Liver (tissue), 9 donors: ENCODE results near the gene BRICD5. TPM values are rescaled to one million over a fixed set of nuclear protein-coding genes. Genes with fewer than 3 reads are reported as not detected.

ENCODE experiments used
- DNase-seq: peaks from one replicate; pipeline ENCODE4 v3.0.0-alpha.2; 2017; ENCODE audit warnings: low spot score
- H3K27ac ChIP-seq, 2 donors: one replicate each; pipeline ENCODE4 v1.7.0; 2013; ENCODE audit warnings: inconsistent platforms in 2 of 2, low read length in 2 of 2, control low read depth in 1 of 2, low read depth in 1 of 2, mild to moderate bottlenecking in 1 of 2
- H3K27me3 ChIP-seq, 4 donors: one replicate each; pipeline versions ENCODE4 v1.6.1 to v1.7.0; 2013; ENCODE audit warnings: low read length in 3 of 4, inconsistent platforms in 1 of 4, mild to moderate bottlenecking in 1 of 4, moderate library complexity in 1 of 4; ENCODE audit not compliant: control insufficient read depth in 4 of 4, insufficient read depth in 4 of 4
- H3K36me3 ChIP-seq, 4 donors: one replicate each; pipeline versions ENCODE4 v1.6.1 to v1.7.0; 2013; ENCODE audit warnings: low read length in 3 of 4, mild to moderate bottlenecking in 3 of 4, low read depth in 1 of 4, moderate library complexity in 1 of 4; ENCODE audit not compliant: control insufficient read depth in 4 of 4, insufficient read depth in 3 of 4
- H3K4me1 ChIP-seq, 4 donors: one replicate each; pipeline versions ENCODE4 v1.6.1 to v1.7.0; 2013; ENCODE audit warnings: low read length in 3 of 4, mild to moderate bottlenecking in 3 of 4, moderate library complexity in 1 of 4; ENCODE audit not compliant: control insufficient read depth in 4 of 4, insufficient read depth in 4 of 4
- H3K4me3 ChIP-seq, 3 donors: one replicate each; pipeline versions ENCODE4 v1.6.1 to v1.7.0; 2013; ENCODE audit warnings: low read length in 3 of 3, control low read depth in 1 of 3, low read depth in 1 of 3, mild to moderate bottlenecking in 1 of 3
- H3K9ac ChIP-seq, 2 donors: one replicate each; pipeline ENCODE4 v1.7.0; 2013; ENCODE audit warnings: low read length in 2 of 2, mild to moderate bottlenecking in 2 of 2, moderate library complexity in 2 of 2, control low read depth in 1 of 2, low read depth in 1 of 2
- H3K9me3 ChIP-seq, 4 donors: one replicate each; pipeline versions ENCODE4 v1.6.1 to v1.7.0; 2013; ENCODE audit warnings: low read length in 3 of 4; ENCODE audit not compliant: control insufficient read depth in 4 of 4
- EGR1 ChIP-seq, 2 donors: IDR thresholded peaks; 2 replicates each; pipeline ENCODE4 v1.6.1; 2016 to 2018; ENCODE audit warnings: antibody characterized with exemption in 2 of 2, low read depth in 2 of 2
- FOXA2 ChIP-seq: IDR thresholded peaks from 2 replicates; pipeline ENCODE4 v1.6.1; 2016; ENCODE audit warnings: antibody characterized with exemption
- GABPA ChIP-seq, 2 donors: IDR thresholded peaks in 1 of 2; conservative IDR thresholded peaks in 1 of 2; 2 replicates each; pipeline ENCODE4 v1.6.1; 2016; ENCODE audit warnings: antibody characterized with exemption in 2 of 2, mild to moderate bottlenecking in 1 of 2, moderate library complexity in 1 of 2
- HNF4A ChIP-seq, 2 donors: conservative IDR thresholded peaks; 2 replicates each; pipeline ENCODE4 v1.6.1; 2016; ENCODE audit warnings: antibody characterized with exemption in 2 of 2, mild to moderate bottlenecking in 2 of 2
- HNF4G ChIP-seq: IDR thresholded peaks from 2 replicates; pipeline ENCODE4 v1.6.1; 2016; ENCODE audit warnings: antibody characterized with exemption
- JUND ChIP-seq, 2 donors: IDR thresholded peaks; 2 replicates each; pipeline ENCODE4 v1.6.1; 2016; ENCODE audit warnings: antibody characterized with exemption in 2 of 2
- MAX ChIP-seq: IDR thresholded peaks from 2 replicates; pipeline ENCODE4 v1.6.1; 2016; ENCODE audit warnings: antibody characterized with exemption
- NR2F2 ChIP-seq: IDR thresholded peaks from 2 replicates; pipeline ENCODE4 v1.6.1; 2016; ENCODE audit warnings: antibody characterized with exemption
- RAD21 ChIP-seq, 2 donors: IDR thresholded peaks; 2 replicates each; pipeline ENCODE4 v1.6.1; 2016; ENCODE audit warnings: antibody characterized with exemption in 2 of 2, mild to moderate bottlenecking in 2 of 2
- RXRA ChIP-seq, 2 donors: IDR thresholded peaks; 2 replicates each; pipeline ENCODE4 v1.6.1; 2017 to 2018; ENCODE audit warnings: antibody characterized with exemption in 2 of 2, mild to moderate bottlenecking in 1 of 2
- SP1 ChIP-seq: IDR thresholded peaks from 2 replicates; pipeline ENCODE4 v1.6.1; 2018; ENCODE audit warnings: antibody characterized with exemption, mild to moderate bottlenecking
- TAF1 ChIP-seq: conservative IDR thresholded peaks from 2 replicates; pipeline ENCODE4 v1.6.1; 2016; ENCODE audit warnings: antibody characterized with exemption, mild to moderate bottlenecking
- YY1 ChIP-seq: IDR thresholded peaks from 2 replicates; pipeline ENCODE4 v1.6.1; 2016; ENCODE audit warnings: antibody characterized with exemption, mild to moderate bottlenecking
- WGBS: extraction: QIAGEN DNeasy Blood & Tissue Kit; methylation state at CpG from one replicate; pipeline ENCODE4 v1.1.7; 2013; 5-methylcytosine and 5-hydroxymethylcytosine counted together
- polyA plus RNA-seq, 2 donors: library from polyadenylated mRNA; stranded (reverse) in 1 of 2; unstranded in 1 of 2; fragments of 200-250 nt in 1 of 2; fragments of >200 nt in 1 of 2; fragmentation: Nextera tagmentation in 1 of 2; extraction: Ambion mirVana in 1 of 2; gene quantifications; one replicate each; pipeline versions ENCODE4 v1.2.1 to v1.2.3, GENCODE V29; 2013 to 2015
- total RNA-seq, 2 donors: library from RNA; depleted of rRNA; stranded (reverse); fragments of >200 nt; gene quantifications; one replicate each; pipeline ENCODE4 v1.2.3, GENCODE V29; 2014
- TF ChIP-seq, protein P1 (sequence below): IDR thresholded peaks from 2 replicates; pipeline ENCODE4 v1.6.1; 2016; ENCODE audit warnings: antibody characterized with exemption
- TF ChIP-seq, protein P2 (sequence below): fragments of 150-350 bp; IDR thresholded peaks from 2 replicates; pipeline ENCODE4 v1.5.1; 2017; ENCODE audit warnings: improper control_type of control experiment, low read depth, low read length; ENCODE audit not compliant: missing input control
- TF ChIP-seq, protein P3 (sequence below): IDR thresholded peaks from 2 replicates; pipeline ENCODE4 v1.6.1; 2016; ENCODE audit warnings: antibody characterized with exemption, mild to moderate bottlenecking
- donor health status: healthy.
- donor health status: healthy.
- donor health status: healthy.
- donor health status: healthy.
- donor health status: healthy.

BRICD5 gene
- total and polyA plus RNA-seq, 4 donors = 0.26 to 1.9 (median 1.4) TPM

GRCh38 chr16:2172688-2173335 is 37.9 kb downstream of the BRICD5 start:
- Histone ChIP-seq H3K4me1 (no peaks in the 10 kb centered on the region), H3K9me3 (no peaks in the 10 kb centered on the region), H3K4me3 (no peak overlapping the region), H3K36me3 (peaks cover 17 to 67% (median 33%) of the 10 kb centered on the region in 4 donors), H3K27ac (no peak overlapping the region), H3K27me3 (no peaks in the 10 kb centered on the region), H3K9ac (no peak overlapping the region)
- DNase-seq = no peak
- TF ChIP-seq TAF1 (no peak), EGR1 (IDR thresholded peaks at IDR 0.05; ENCODE audit: low read depth in 2 of 2) (no peak), YY1 (no peak), RAD21 (IDR thresholded peaks at IDR 0.05) (no peak), HNF4A (conservative IDR thresholded peaks at IDR 0.05) (no peak), MAX (no peak)
- TF ChIP-seq, protein P1, sequence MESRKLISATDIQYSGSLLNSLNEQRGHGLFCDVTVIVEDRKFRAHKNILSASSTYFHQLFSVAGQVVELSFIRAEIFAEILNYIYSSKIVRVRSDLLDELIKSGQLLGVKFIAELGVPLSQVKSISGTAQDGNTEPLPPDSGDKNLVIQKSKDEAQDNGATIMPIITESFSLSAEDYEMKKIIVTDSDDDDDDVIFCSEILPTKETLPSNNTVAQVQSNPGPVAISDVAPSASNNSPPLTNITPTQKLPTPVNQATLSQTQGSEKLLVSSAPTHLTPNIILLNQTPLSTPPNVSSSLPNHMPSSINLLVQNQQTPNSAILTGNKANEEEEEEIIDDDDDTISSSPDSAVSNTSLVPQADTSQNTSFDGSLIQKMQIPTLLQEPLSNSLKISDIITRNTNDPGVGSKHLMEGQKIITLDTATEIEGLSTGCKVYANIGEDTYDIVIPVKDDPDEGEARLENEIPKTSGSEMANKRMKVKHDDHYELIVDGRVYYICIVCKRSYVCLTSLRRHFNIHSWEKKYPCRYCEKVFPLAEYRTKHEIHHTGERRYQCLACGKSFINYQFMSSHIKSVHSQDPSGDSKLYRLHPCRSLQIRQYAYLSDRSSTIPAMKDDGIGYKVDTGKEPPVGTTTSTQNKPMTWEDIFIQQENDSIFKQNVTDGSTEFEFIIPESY = no peak
- 96% methylated on average over 29 of the region's 29 CpGs for WGBS

DNA sequence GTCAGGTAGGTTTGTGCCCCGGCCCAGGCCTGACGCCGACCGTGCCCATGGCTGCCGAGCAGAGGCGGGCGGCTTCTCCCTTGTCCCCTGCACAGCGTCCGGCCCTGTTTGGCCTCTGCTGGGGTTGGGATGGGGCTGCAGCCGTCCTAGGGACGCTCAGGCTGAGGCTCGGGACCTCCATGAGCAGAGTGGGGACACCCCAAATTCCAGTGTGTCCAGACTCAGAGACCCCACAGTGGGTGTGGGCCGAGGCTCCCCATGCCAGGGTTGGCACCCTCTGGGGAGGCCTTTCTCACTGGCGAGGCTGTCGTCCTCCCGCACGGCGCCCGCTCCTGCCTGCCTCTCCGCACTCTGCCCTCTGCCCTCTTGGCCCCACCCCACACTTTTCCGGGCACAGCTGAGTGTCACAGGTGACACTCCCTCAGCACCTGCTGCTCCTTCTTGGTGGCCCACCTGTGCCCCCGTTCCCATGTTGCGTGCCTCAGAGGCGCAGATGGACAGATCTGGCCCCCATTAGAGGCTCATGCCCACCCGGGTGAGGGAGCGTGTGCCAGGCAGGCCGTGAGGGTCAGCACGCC is 39.0 kb downstream of the BRICD5 start:
- no peak for DNase-seq
- TF ChIP-seq YY1 = no peak
- no peak for TF ChIP-seq GABPA (IDR thresholded peaks at IDR 0.05 in 1 of 2, conservative IDR thresholded peaks at IDR 0.05 in 1 of 2)
- TF ChIP-seq RXRA (IDR thresholded peaks at IDR 0.05) = no peak
- no peak for TF ChIP-seq MAX
- TF ChIP-seq HNF4G = no peak
- TF ChIP-seq SP1 = no peak
- TF ChIP-seq TAF1 = no peak
- TF ChIP-seq, protein P1 = no peak
- TF ChIP-seq, protein P2, sequence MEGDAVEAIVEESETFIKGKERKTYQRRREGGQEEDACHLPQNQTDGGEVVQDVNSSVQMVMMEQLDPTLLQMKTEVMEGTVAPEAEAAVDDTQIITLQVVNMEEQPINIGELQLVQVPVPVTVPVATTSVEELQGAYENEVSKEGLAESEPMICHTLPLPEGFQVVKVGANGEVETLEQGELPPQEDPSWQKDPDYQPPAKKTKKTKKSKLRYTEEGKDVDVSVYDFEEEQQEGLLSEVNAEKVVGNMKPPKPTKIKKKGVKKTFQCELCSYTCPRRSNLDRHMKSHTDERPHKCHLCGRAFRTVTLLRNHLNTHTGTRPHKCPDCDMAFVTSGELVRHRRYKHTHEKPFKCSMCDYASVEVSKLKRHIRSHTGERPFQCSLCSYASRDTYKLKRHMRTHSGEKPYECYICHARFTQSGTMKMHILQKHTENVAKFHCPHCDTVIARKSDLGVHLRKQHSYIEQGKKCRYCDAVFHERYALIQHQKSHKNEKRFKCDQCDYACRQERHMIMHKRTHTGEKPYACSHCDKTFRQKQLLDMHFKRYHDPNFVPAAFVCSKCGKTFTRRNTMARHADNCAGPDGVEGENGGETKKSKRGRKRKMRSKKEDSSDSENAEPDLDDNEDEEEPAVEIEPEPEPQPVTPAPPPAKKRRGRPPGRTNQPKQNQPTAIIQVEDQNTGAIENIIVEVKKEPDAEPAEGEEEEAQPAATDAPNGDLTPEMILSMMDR = no peak
- no peak for TF ChIP-seq FOXA2
- TF ChIP-seq JUND (IDR thresholded peaks at IDR 0.05) = no peak
- TF ChIP-seq, protein P3, sequence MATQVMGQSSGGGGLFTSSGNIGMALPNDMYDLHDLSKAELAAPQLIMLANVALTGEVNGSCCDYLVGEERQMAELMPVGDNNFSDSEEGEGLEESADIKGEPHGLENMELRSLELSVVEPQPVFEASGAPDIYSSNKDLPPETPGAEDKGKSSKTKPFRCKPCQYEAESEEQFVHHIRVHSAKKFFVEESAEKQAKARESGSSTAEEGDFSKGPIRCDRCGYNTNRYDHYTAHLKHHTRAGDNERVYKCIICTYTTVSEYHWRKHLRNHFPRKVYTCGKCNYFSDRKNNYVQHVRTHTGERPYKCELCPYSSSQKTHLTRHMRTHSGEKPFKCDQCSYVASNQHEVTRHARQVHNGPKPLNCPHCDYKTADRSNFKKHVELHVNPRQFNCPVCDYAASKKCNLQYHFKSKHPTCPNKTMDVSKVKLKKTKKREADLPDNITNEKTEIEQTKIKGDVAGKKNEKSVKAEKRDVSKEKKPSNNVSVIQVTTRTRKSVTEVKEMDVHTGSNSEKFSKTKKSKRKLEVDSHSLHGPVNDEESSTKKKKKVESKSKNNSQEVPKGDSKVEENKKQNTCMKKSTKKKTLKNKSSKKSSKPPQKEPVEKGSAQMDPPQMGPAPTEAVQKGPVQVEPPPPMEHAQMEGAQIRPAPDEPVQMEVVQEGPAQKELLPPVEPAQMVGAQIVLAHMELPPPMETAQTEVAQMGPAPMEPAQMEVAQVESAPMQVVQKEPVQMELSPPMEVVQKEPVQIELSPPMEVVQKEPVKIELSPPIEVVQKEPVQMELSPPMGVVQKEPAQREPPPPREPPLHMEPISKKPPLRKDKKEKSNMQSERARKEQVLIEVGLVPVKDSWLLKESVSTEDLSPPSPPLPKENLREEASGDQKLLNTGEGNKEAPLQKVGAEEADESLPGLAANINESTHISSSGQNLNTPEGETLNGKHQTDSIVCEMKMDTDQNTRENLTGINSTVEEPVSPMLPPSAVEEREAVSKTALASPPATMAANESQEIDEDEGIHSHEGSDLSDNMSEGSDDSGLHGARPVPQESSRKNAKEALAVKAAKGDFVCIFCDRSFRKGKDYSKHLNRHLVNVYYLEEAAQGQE = no peak
- TF ChIP-seq NR2F2 = no peak
- TF ChIP-seq RAD21 (IDR thresholded peaks at IDR 0.05) = no peak
- no peak for TF ChIP-seq EGR1 (IDR thresholded peaks at IDR 0.05; ENCODE audit: low read depth in 2 of 2)
- no peak overlapping the region for H3K4me3 ChIP-seq
- H3K27me3 ChIP-seq = no peaks in the 10 kb centered on the region
- no peak overlapping the region for H3K9ac ChIP-seq
- H3K27ac ChIP-seq = no peak overlapping the region
- H3K9me3 ChIP-seq = no peaks in the 10 kb centered on the region
- H3K36me3 ChIP-seq = peaks cover 17 to 62% (median 29%) of the 10 kb centered on the region in 4 donors
- 93% methylated on average over 28 of the region's 28 CpGs for WGBS
- H3K4me1 ChIP-seq = peaks cover 1 to 10% (median 7%) of the 10 kb centered on the region in 4 donors
